Activated naive CD4-positive, alpha-beta T cell treated with anti-CD3 and anti-CD28 coated beads, Interleukin-2, amount 10 ng/mL, durations not matched to agents 7 days and 5 days (primary cell): Measurements from ENCODE around the gene TTC21B.

ENCODE experiments used
- CTCF ChIA-PET: fragments of 350-600 bp; sonication (Branson Sonifier 250); formaldehyde crosslinking; loops from one replicate; lab custom pipeline; 2021; ENCODE audit warnings: antibody characterized with exemption; lab: Charles Lee
- DNase-seq: peaks from one replicate; pipeline ENCODE4 v3.0.0-alpha.2; 2020
- H3K27ac Mint-ChIP-seq: one replicate; pipeline ENCODE4 v1.8.0; 2021; ENCODE audit warnings: mild to moderate bottlenecking, moderate library complexity, mixed read lengths
- H3K27me3 Mint-ChIP-seq: one replicate; pipeline ENCODE4 v1.8.0; 2021; ENCODE audit warnings: mild to moderate bottlenecking, mixed read lengths
- H3K36me3 Mint-ChIP-seq: one replicate; pipeline ENCODE4 v1.8.0; 2021; ENCODE audit warnings: mixed read lengths
- H3K4me1 Mint-ChIP-seq: one replicate; pipeline ENCODE4 v1.8.0; 2021; ENCODE audit warnings: mixed read lengths
- H3K4me3 Mint-ChIP-seq: one replicate; pipeline ENCODE4 v1.8.0; 2021; ENCODE audit warnings: mild to moderate bottlenecking, moderate library complexity, mixed read lengths
- H3K9me3 Mint-ChIP-seq: one replicate; pipeline ENCODE4 v1.8.0; 2021; ENCODE audit warnings: mixed read lengths

Gene TTC21B

DNA sequence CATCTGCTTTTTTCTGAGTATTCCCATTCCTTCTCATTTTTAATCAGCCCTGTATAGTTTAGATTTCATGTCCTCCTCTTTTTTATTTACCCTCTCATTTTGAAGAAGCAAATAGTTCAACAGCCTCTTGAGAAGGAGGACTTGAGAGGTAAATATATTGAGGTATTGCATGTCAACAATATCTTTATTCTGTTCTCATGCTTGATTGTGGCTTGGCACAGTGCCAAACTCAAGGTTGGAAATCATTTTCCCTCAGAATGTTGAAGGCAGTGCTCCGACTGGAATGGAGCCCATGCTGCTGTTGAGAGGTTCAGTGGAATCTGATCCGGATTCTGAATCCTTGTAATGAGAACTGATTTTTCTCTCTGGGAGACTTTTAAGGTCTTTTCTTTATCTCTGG, 128.5 kb downstream of the TTC21B start:
- H3K4me3 Mint-ChIP-seq, result no peak overlapping the region
- no peaks in the 10 kb centered on the region for H3K4me1 Mint-ChIP-seq
- no peak for DNase-seq
- CTCF ChIA-PET, result no interaction called here
- H3K9me3 Mint-ChIP-seq, result no peaks in the 10 kb centered on the region
- H3K27me3 Mint-ChIP-seq, result peaks cover 4% of the 10 kb centered on the region
- H3K36me3 Mint-ChIP-seq, result no peaks in the 10 kb centered on the region
- H3K27ac Mint-ChIP-seq, result no peak overlapping the region
